GM15510 (cell line): ENCODE measurements around the gene CCDC33.

Experiments
- POLR2A ChIP-seq: IDR thresholded peaks from 3 replicates; pipeline ENCODE4 v1.6.1; 2011; ENCODE audit warnings: borderline replicate concordance; ENCODE audit not compliant: insufficient read length; ENCODE audit errors: extremely low read depth

Gene CCDC33

DNA sequence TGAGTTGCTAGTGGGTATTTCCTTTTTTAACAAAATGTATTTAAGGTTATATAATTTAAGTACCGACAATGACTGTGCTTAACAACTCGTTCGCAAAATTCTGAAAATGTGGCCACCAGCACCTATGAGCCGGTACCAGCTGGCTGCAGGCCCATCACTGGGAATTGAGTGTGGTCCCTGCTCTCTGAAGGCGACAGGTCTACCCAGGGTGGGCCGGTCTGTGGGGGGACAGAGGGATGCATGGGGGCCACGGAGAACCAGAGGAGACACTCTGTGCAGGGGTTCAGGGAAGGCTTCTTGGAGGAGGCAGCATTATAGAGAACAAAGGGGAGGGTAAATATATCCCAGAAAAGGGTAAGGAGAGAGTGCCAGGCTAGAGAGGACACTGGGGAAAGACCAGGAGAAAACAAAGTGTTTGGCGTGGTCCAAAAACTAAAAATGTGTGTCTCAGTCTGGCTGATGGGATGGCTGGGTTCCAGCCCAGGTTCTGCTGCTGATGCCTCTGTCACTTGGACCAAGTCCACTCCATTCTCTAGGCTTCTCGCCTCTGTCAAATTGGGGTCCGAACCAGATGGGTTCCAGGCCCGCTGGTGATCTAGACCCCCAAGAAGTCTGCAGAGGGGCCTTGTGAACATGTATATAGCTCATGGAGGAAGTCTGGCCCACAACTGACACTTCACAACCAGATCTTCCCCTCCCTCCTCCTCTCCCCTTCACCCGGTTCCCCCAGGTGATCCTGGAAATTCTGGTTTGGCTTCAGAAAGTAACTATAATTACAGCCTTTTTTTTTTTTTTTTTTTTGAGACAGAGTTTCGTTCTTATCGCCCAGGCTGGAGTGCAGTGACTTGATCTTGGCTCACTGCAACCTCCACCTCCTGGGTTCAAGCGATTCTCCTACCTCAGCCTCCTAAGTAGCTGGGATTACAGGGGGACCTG lies 142.0 kb downstream of the CCDC33 start:
- TF ChIP-seq POLR2A = no peak

DNA sequence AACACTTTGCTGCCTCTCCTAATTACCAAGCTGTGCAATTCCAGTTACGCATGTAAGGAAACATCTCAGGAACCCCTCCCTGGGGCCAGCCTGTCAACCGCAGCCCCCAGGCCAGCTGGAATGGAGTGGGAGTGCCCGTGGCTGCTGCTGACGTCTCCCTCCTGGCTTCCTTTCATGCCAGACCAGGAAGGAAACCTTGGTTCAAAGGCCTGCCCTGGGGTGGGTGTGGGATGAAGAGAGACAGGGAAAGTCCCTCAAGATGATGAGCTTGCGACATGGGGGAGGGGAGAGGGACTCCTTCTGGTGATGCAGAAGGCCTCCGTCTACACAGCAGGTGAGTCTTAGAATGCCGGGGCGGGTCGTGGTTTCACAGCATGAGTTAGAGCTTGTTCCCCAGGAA lies 142.7 kb downstream of the CCDC33 start:
- TF ChIP-seq POLR2A = no peak

- no peak for TF ChIP-seq POLR2A
Observed at GRCh38 chr15:74380361-74381189, 144.4 kb downstream of the CCDC33 start.

DNA sequence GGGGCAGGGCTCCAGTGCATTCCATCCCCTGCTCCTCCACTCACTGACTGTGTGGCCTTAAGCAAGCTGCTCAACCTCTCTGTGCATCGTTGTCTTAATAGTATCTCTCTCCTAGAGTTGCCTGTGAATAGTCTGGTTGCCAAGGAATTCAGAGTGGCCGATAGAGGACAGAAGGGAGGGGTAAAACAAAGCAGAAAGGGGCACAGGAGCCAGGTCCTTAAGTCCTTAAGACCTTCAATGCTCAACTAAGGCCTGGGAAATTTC lies 145.0 kb downstream of the CCDC33 start:
- no peak for TF ChIP-seq POLR2A

DNA sequence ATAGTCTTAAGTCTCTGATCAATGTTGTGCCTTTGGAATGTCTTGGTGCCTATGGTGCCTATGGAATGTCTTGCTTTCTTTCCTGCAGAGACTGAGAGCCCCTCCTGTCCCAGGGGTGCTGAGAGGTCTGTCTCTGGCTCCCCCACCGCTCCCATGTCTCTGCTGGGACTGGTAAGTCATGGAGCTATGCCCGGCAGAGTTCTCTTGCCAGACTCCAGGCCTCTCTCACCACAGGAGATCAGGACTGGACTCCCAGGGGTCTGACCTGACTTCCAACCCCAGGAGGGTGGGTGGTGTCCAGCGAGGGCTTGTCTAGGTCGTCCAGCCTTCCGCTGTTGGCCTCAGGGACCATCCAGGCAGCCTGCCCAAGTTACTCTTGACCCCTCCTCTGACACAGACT lies 145.4 kb downstream of the CCDC33 start:
- no peak for TF ChIP-seq POLR2A

DNA sequence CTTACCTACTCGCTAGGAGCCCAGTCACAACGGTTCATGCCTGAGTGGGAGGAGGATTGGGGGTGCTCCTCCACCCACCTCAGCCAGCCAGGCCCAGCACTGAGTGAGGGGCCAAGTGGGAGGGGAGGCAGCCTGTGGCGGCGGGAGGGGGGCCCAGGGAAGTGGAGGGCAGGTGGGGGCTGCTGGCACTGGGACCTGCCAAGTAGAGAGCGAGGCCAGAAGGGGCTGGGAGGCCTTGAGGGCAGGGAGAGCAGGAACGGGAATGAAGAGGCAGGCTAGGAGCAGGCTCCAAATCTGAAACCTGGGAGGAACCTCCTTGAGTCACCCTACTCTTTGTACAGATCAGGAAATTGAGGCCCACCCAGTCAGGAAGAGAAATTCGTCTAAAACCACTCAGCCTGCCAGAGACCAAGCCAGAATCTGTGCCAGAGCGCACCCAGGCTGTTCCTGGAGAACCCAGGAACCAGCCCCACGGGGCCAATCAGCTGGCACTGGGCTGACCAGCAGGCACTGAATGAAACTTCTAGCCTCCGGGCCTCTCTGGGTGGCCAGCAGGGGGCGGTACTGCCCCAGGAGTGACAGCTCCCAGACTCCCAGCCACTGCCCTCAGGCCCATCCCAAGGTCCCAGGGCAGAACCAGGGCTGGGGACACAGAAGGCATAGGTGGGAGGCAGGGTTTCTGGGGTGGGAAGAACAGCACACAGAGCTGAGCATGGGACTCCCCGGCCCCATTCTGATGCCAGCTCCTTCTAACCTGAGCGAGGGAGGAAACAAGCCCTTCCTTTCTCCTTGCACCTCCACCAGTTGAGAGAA lies 146.1 kb downstream of the CCDC33 start:
- TF ChIP-seq POLR2A = no peak

GRCh38 chr15:74383286-74383685 lies 147.2 kb downstream of the CCDC33 start:
- TF ChIP-seq POLR2A = no peak

- TF ChIP-seq POLR2A = peak; percentile 52
Observed at GRCh38 chr15:74383695-74384565, 147.8 kb downstream of the CCDC33 start.

- no peak for TF ChIP-seq POLR2A
Observed at GRCh38 chr15:74384566-74384880, 148.4 kb downstream of the CCDC33 start.

DNA sequence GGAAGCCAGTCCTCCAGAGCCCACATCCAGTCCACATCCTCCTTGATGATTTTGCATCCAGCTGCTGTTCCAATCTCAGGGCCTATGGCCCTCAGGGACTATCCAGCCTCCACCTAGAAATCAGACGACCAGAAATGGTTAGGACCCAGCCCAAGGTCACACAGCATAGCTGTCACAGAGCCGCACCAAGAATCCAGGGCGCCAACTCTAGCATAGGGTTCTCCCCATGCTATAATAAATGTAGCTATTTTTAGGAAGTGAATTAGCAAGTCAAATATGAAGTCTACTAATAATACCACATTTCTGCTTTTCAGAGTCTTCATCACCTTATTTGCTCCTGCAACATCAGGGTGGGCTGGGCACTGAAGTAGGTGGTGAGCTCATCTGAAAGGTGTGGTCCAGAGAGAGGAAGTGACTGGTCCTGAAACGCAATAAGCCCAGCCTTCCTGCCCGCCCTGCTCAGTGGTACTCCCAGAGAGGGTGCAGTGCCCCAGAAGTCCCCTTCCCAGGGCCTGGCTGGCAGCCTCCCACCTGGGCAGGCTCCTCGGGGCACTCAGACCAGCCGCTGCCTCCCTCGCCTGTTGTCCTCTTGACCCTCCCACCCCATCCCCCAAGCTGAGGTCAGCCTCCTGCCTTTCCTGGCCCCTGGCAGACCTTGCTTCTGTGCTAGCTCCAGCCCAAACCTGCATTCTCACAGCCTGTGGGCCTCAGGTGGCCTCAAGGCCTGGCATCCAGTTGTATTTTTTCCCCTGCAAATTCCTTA lies 148.9 kb downstream of the CCDC33 start:
- peak; percentile 66 for TF ChIP-seq POLR2A

DNA sequence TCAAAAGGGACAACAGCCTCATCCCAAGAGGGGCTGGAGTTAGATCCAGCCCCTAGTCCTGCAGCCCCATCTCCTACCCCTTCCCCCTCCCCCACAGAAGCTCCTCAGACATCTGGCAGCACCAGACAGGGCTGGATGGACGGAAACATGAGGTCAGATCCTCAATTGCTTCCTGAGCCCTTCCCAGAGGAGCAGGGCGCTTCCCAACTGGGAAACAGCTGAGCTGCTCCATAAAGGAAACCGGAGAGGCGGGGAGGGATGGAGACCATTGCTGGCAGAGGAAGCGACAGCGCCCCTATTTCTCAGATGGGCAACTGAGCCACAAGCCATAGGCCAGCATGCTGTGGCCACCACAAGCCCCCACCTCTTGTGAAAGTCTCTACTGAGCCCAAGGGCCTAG lies 149.6 kb downstream of the CCDC33 start:
- TF ChIP-seq POLR2A = no peak
